ENCODE results near the gene TMPRSS15.

Gene TMPRSS15

GRCh38 chr21:18251065-18251464, 152.5 kb downstream of the TMPRSS15 start:
- TF ChIP-seq ZNF133 (tag by site-specific recombination; IDR thresholded peaks at IDR 0.05) (no peak), SALL2 (tag by site-specific recombination; IDR thresholded peaks at IDR 0.05; ENCODE audit: borderline replicate concordance) (no peak), ZNF391 (tag by site-specific recombination; IDR thresholded peaks at IDR 0.05; ENCODE audit: borderline replicate concordance, low read depth) (no peak), ZBTB26 (tag by site-specific recombination; optimal IDR thresholded peaks at IDR 0.05) (no peak), ZNF555 (tag by site-specific recombination; conservative IDR thresholded peaks at IDR 0.05) (no peak), SP7 (tag by site-specific recombination; IDR thresholded peaks at IDR 0.05) (no peak), TSHZ1 (tag by site-specific recombination; IDR thresholded peaks at IDR 0.05; ENCODE audit: borderline replicate concordance) (no peak), ZNF664 (tag by site-specific recombination; IDR thresholded peaks at IDR 0.05) (no peak), ZNF24 (tag by site-specific recombination; IDR thresholded peaks at IDR 0.05) (no peak), HOXA7 (CRISPR knock-in tag; IDR thresholded peaks at IDR 0.05; ENCODE audit: borderline replicate concordance) (no peak)
- ChIA-PET POLR2A (no interaction called here), CTCF (no interaction called here)

GRCh38 chr21:18249672-18250071, 153.9 kb downstream of the TMPRSS15 start:
- ChIA-PET CTCF (interaction anchor here (0.5 to 1.6 kb wide), 6 partner anchors 17 to 209 kb away, joined by 3 to 6 read pairs (median 4); no protein-coding TSS in a partner anchor), POLR2A (no interaction called here)
- Histone ChIP-seq H3K36me3 (ENCODE audit: control insufficient read depth in 2 of 2, insufficient read depth in 1 of 2, low read length in 2 of 2) (no peaks in the 10 kb centered on the region), H3K27ac (ENCODE audit: extremely low read depth, low read depth, low read length) (no peak overlapping the region), H3K9me3 (ENCODE audit: control insufficient read depth, insufficient read depth, low read depth, low read length) (no peaks in the 10 kb centered on the region), H3K4me3 (ENCODE audit: low read depth, low read length) (no peak overlapping the region), H3K4me1 (ENCODE audit: control insufficient read depth, insufficient read depth, low read length) (no peaks in the 10 kb centered on the region)
- TF ChIP-seq ZNF354C (tag by site-specific recombination; IDR thresholded peaks at IDR 0.05; ENCODE audit: borderline replicate concordance, low read depth), result no peak
- no peak for TF ChIP-seq PRDM2 (tag by site-specific recombination; IDR thresholded peaks at IDR 0.05; ENCODE audit: borderline replicate concordance)
- TF ChIP-seq ZNF133 (tag by site-specific recombination; IDR thresholded peaks at IDR 0.05), result no peak
- TF ChIP-seq ZNF175 (tag by site-specific recombination; IDR thresholded peaks at IDR 0.05), result no peak
- TF ChIP-seq ZNF37A (tag by site-specific recombination; IDR thresholded peaks at IDR 0.05), result no peak
- TF ChIP-seq CTCF (tag by site-specific recombination; IDR thresholded peaks at IDR 0.05), result no peak
- no peak for TF ChIP-seq MEIS1 (CRISPR knock-in tag; IDR thresholded peaks at IDR 0.05; ENCODE audit: borderline replicate concordance)
- TF ChIP-seq KLF16 (tag by site-specific recombination; IDR thresholded peaks at IDR 0.05), result no peak
- no peak for TF ChIP-seq ZNF670 (tag by site-specific recombination; IDR thresholded peaks at IDR 0.05; ENCODE audit: low read depth)
- TF ChIP-seq ZBTB8A (tag by site-specific recombination; IDR thresholded peaks at IDR 0.05), result no peak

More at GRCh38 chr21:18251065-18251464, 152.5 kb downstream of the TMPRSS15 start:
- Histone ChIP-seq H3K4me3 (ENCODE audit: low read depth, low read length) (no peak overlapping the region), H3K9me3 (ENCODE audit: control insufficient read depth, insufficient read depth, low read depth, low read length) (no peaks in the 10 kb centered on the region), H3K4me1 (ENCODE audit: control insufficient read depth, insufficient read depth, low read length) (no peaks in the 10 kb centered on the region), H3K36me3 (ENCODE audit: control insufficient read depth in 2 of 2, insufficient read depth in 1 of 2, low read length in 2 of 2) (no peaks in the 10 kb centered on the region), H3K27ac (ENCODE audit: extremely low read depth, low read depth, low read length) (no peak overlapping the region)
